Endothelial cell of umbilical vein (primary cell): ENCODE measurements around the gene AREG. TPM values are rescaled to one million over a fixed set of nuclear protein-coding genes. Genes with fewer than 3 reads are reported as not detected.

Source experiments
- BruUV-seq: library from RNA; stranded (reverse); fragments of 400-500 nt; replicated peaks from 2 replicates; lab custom pipeline; 2021; lab: Mats Ljungman, UMichigan
- CTCF ChIA-PET: fragments of 300-600, 350-600 bp; sonication (Branson Sonifier 250); formaldehyde crosslinking; loops from one replicate; lab custom pipeline; 2021; ENCODE audit warnings: antibody characterized with exemption, inconsistent platforms; lab: Charles Lee
- POLR2A ChIA-PET: fragments of 300-600, 350-600 bp; sonication (Branson Sonifier 250); formaldehyde crosslinking; loops from one replicate; lab custom pipeline; 2021; ENCODE audit warnings: antibody characterized with exemption, inconsistent platforms; lab: Charles Lee
- DNase-seq: peaks from one replicate; pipeline ENCODE4 v3.0.0-alpha.2; 2011; ENCODE audit warnings: low read depth, low spot score
- FAIRE-seq: peaks from 2 replicates; lab custom pipeline; 2011; peaks lifted over from hg19 to GRCh38; lab: Jason Lieb, UNC
- H2AFZ ChIP-seq: 2 replicates; pipeline ENCODE4 v1.6.0; 2012; ENCODE audit warnings: low read depth, low read length, control low read depth, inconsistent platforms
- H3K27ac ChIP-seq: 2 replicates; pipeline ENCODE4 v1.5.1; 2011; ENCODE audit warnings: low read depth, mild to moderate bottlenecking, control low read depth, low read length, moderate library complexity; ENCODE audit not compliant: insufficient read depth
- H3K27me3 ChIP-seq, 2 experiments: 2 replicates each; pipeline versions ENCODE4 v1.6.0 to v1.6.1; 2011; ENCODE audit warnings: low read length in 2 of 2, mixed read lengths in 1 of 2; ENCODE audit not compliant: control insufficient read depth in 2 of 2, insufficient read depth in 2 of 2
- H3K36me3 ChIP-seq, 2 experiments: 2 replicates in 1 of 2; 3 replicates in 1 of 2; pipeline ENCODE4 v1.5.1; 2011; ENCODE audit warnings: low read length in 2 of 2, mild to moderate bottlenecking in 1 of 2, moderate library complexity in 1 of 2; ENCODE audit not compliant: control insufficient read depth in 2 of 2, insufficient read depth in 2 of 2; ENCODE audit errors: extremely low read depth in 1 of 2
- H3K4me1 ChIP-seq: 3 replicates; pipeline ENCODE4 v1.5.1; 2011; ENCODE audit warnings: mild to moderate bottlenecking, low read length; ENCODE audit not compliant: control insufficient read depth, insufficient read depth; ENCODE audit errors: extremely low read depth
- H3K4me2 ChIP-seq: 2 replicates; pipeline ENCODE4 v1.6.1; 2011; ENCODE audit warnings: low read length, control low read depth, mixed read lengths; ENCODE audit not compliant: insufficient read depth
- H3K4me3 ChIP-seq, 3 experiments: fragments of 200-600 bp in 1 of 3; sonication (generic), shearing (Covaris generic) in 1 of 3; replicated peaks in 1 of 3; 2 replicates each; pipeline ENCODE4 v1.5.1; 2011 to 2016; ENCODE audit warnings: control low read depth in 3 of 3, low read length in 3 of 3, mild to moderate bottlenecking in 2 of 3, inconsistent platforms in 1 of 3, low read depth in 1 of 3, moderate library complexity in 1 of 3; ENCODE audit not compliant: insufficient read depth in 1 of 3
- H3K79me2 ChIP-seq: 2 replicates; pipeline ENCODE4 v1.6.0; 2012; ENCODE audit warnings: low read length, inconsistent platforms; ENCODE audit not compliant: control insufficient read depth, insufficient read depth
- H3K9ac ChIP-seq: replicated peaks from 2 replicates; pipeline ENCODE3; 2011; ENCODE audit warnings: low read length, control low read depth; ENCODE audit not compliant: insufficient read depth; ENCODE audit errors: extremely low read depth
- H3K9me1 ChIP-seq: replicated peaks from 3 replicates; pipeline ENCODE4 v1.6.0; 2011; ENCODE audit warnings: mild to moderate bottlenecking, low read length; ENCODE audit not compliant: control insufficient read depth, insufficient read depth; ENCODE audit errors: extremely low read depth
- H3K9me3 ChIP-seq: replicated peaks from 2 replicates; pipeline ENCODE4 v1.5.1; 2012; ENCODE audit warnings: low read length, inconsistent platforms; ENCODE audit not compliant: control insufficient read depth, insufficient read depth
- H4K20me1 ChIP-seq: replicated peaks from 2 replicates; pipeline ENCODE3; 2011; ENCODE audit warnings: mild to moderate bottlenecking, low read length; ENCODE audit not compliant: control insufficient read depth, insufficient read depth; ENCODE audit errors: extremely low read depth
- CTCF ChIP-seq, 2 donors: IDR thresholded peaks; 1 replicate in 1 of 2; 2 replicates in 1 of 2; pipeline ENCODE4 v1.5.1; 2011; ENCODE audit warnings: low read length in 2 of 2, mild to moderate bottlenecking in 2 of 2, moderate library complexity in 2 of 2, control low read depth in 1 of 2, inconsistent platforms in 1 of 2, low read depth in 1 of 2; ENCODE audit not compliant: insufficient read depth in 1 of 2; ENCODE audit errors: extremely low read depth in 1 of 2
- EZH2 ChIP-seq: IDR thresholded peaks from 2 replicates; pipeline ENCODE4 v1.6.1; 2012; ENCODE audit warnings: borderline replicate concordance, low read depth, mild to moderate bottlenecking, moderate library complexity, low read length, inconsistent platforms; ENCODE audit not compliant: severe bottlenecking
- FOS ChIP-seq: IDR thresholded peaks from 2 replicates; pipeline ENCODE4 v1.6.1; 2011; ENCODE audit warnings: mild to moderate bottlenecking, low read length, moderate library complexity, borderline replicate concordance; ENCODE audit not compliant: insufficient read depth
- GATA2 ChIP-seq: IDR thresholded peaks from 2 replicates; pipeline ENCODE4 v1.7.0; 2011; ENCODE audit warnings: low read depth, mild to moderate bottlenecking, moderate library complexity, mixed read lengths, low read length; ENCODE audit not compliant: insufficient read length, insufficient read depth
- JUN ChIP-seq: IDR thresholded peaks from 2 replicates; pipeline ENCODE4 v1.6.1; 2011; ENCODE audit warnings: borderline replicate concordance, low read depth; ENCODE audit not compliant: insufficient read length, insufficient read depth
- MAX ChIP-seq: IDR thresholded peaks from 2 replicates; pipeline ENCODE4 v1.6.1; 2011; ENCODE audit not compliant: insufficient read depth, insufficient read length
- MYC ChIP-seq: IDR thresholded peaks from one replicate; pipeline ENCODE4 v1.6.1; 2011; ENCODE audit warnings: mild to moderate bottlenecking, low read depth, low read length
- POLR2A ChIP-seq: IDR thresholded peaks from 2 replicates; pipeline ENCODE4 v1.6.1; 2012; ENCODE audit warnings: low read depth, mild to moderate bottlenecking, control low read depth, low read length
- POLR2AphosphoS5 ChIP-seq: IDR thresholded peaks from 2 replicates; pipeline ENCODE4 v1.6.1; 2012; ENCODE audit warnings: low read depth, mild to moderate bottlenecking, control low read depth, low read length, moderate library complexity; ENCODE audit not compliant: insufficient read depth
- dilution Hi-C: fragments of 300-500 bp; cut with MboI; formaldehyde crosslinking; loops from one replicate; pipeline ENCODE4 v1.15.0; 2019; ENCODE audit warnings: low sequenced_read_pairs; ENCODE audit not compliant: extremely low pct_ligation_motif_present
- intact Hi-C: fragments of 100-400 bp; cut with micrococcal nuclease; formaldehyde crosslinking; loops from one replicate; pipeline ENCODE4 v1.10.0; 2022
- polyA plus RNA-seq, 4 experiments: library from polyadenylated mRNA; depleted of rRNA in 3 of 4; stranded (reverse) in 3 of 4; unstranded in 1 of 4; fragments of >200 nt; gene quantifications; 2 replicates each; pipeline versions ENCODE4 v1.2.1 to v1.2.3, GENCODE V29; 2011 to 2012; ENCODE audit warnings: missing spikeins in 1 of 4
- total RNA-seq: library from RNA; stranded (reverse); gene quantifications from 2 replicates; pipeline ENCODE4 v1.2.3, GENCODE V29; 2021

AREG gene
- total and polyA plus RNA-seq, 2 donors (not counting 3 experiments of a cell fraction or from before 2014, with no cell fraction given), result 0.17 to 0.55 TPM

- no peak for FAIRE-seq
- POLR2A ChIA-PET, result no interaction called here
- no peak overlapping the region for H3K27ac ChIP-seq
- no peak for TF ChIP-seq JUN
- TF ChIP-seq CTCF (IDR thresholded peaks at IDR 0.05; ENCODE audit: extremely low read depth in 1 of 2, insufficient read depth in 1 of 2, low read depth in 1 of 2, low read length in 2 of 2), result no peak
- TF ChIP-seq EZH2, result no peak
- TF ChIP-seq POLR2A, result no peak
- H3K4me1 ChIP-seq, result peaks cover 16% of the 10 kb centered on the region
- H3K79me2 ChIP-seq, result no peaks in the 10 kb centered on the region
- dilution Hi-C loops, result no loop called here
- no peaks in the 10 kb centered on the region for H3K27me3 ChIP-seq
- no peak overlapping the region for H3K4me3 ChIP-seq
- H3K9ac ChIP-seq, result no peak overlapping the region
- intact Hi-C loops, result loop anchor here (1.0 to 5.0 kb wide), 2 partner anchors 33 to 174 kb away; no protein-coding TSS in a partner anchor
- BruUV-seq, result no TSS peak
- H4K20me1 ChIP-seq, result no peaks in the 10 kb centered on the region
- H3K4me2 ChIP-seq, result no peak overlapping the region
- H3K9me1 ChIP-seq, result no peaks in the 10 kb centered on the region
- DNase-seq, result no peak
- CTCF ChIA-PET, result interaction anchor here (1.4 to 2.6 kb wide), 3 partner anchors 11 to 82 kb away, joined by 3 to 9 read pairs (median 5); no protein-coding TSS in a partner anchor
- no peaks in the 10 kb centered on the region for H3K9me3 ChIP-seq
- H2AFZ ChIP-seq, result no peak overlapping the region
- no peaks in the 10 kb centered on the region for H3K36me3 ChIP-seq
Observed at GRCh38 chr4:74450298-74450683, 5.4 kb downstream of the AREG start.

GRCh38 chr4:74451214-74451661 lies 6.3 kb downstream of the AREG start:
- no peak overlapping the region for H3K4me3 ChIP-seq
- POLR2A ChIA-PET, result no interaction called here
- intact Hi-C loops, result loop anchor here (1.0 to 5.0 kb wide), 2 partner anchors 34 to 52 kb away; no protein-coding TSS in a partner anchor
- no peaks in the 10 kb centered on the region for H4K20me1 ChIP-seq
- no peak overlapping the region for H2AFZ ChIP-seq
- H3K9me1 ChIP-seq, result no peaks in the 10 kb centered on the region
- peaks cover 13% of the 10 kb centered on the region for H3K4me1 ChIP-seq
- no TSS peak for BruUV-seq
- DNase-seq (peak; percentile 72), FAIRE-seq (peak; percentile 90)
- no peaks in the 10 kb centered on the region for H3K36me3 ChIP-seq
- dilution Hi-C loops, result no loop called here
- no peaks in the 10 kb centered on the region for H3K27me3 ChIP-seq
- H3K4me2 ChIP-seq, result peak overlapping the region; percentile 38
- CTCF ChIA-PET, result interaction anchor here (0.6 to 2.6 kb wide), 9 partner anchors 8 to 81 kb away, joined by 3 to 9 read pairs (median 4); no protein-coding TSS in a partner anchor
- no peak overlapping the region for H3K9ac ChIP-seq
- TF ChIP-seq POLR2A, result no peak
- TF ChIP-seq FOS, result peak; percentile 95
- no peak for TF ChIP-seq MYC
- TF ChIP-seq CTCF (IDR thresholded peaks at IDR 0.05; ENCODE audit: extremely low read depth in 1 of 2, insufficient read depth in 1 of 2, low read depth in 1 of 2, low read length in 2 of 2), result no peak
- no peak for TF ChIP-seq EZH2
- TF ChIP-seq MAX, result no peak
- TF ChIP-seq POLR2AphosphoS5, result peak; percentile 22
- TF ChIP-seq GATA2, result peak; percentile 68
- peak; percentile 84 for TF ChIP-seq JUN
- peak overlapping the region; percentile 12 for H3K27ac ChIP-seq
- H3K9me3 ChIP-seq, result no peaks in the 10 kb centered on the region
- no peaks in the 10 kb centered on the region for H3K79me2 ChIP-seq
